Neural cell (in vitro differentiated cells): ENCODE results near the gene PHACTR1. TPM values are rescaled to one million over a fixed set of nuclear protein-coding genes. Genes with fewer than 3 reads are reported as not detected.

ENCODE experiments used
- H2AFZ ChIP-seq: fragments of 200-600, 300-800 bp; sonication (generic), shearing (Covaris generic); 2 replicates; pipeline ENCODE4 v1.6.0; 2014; ENCODE audit warnings: low read depth, mild to moderate bottlenecking, antibody characterized with exemption, low read length, moderate library complexity
- H3F3A ChIP-seq: fragments of 200-600 bp; shearing (Covaris generic); 2 replicates; pipeline ENCODE4 v1.6.1; 2016; ENCODE audit warnings: mild to moderate bottlenecking, moderate library complexity, mixed read lengths, antibody characterized with exemption, low read length; ENCODE audit not compliant: insufficient read depth, poor library complexity, severe bottlenecking
- H3K27ac ChIP-seq: fragments of 200-600, 300-800 bp; sonication (generic), shearing (Covaris generic); 2 replicates; pipeline ENCODE4 v1.5.1; 2014; ENCODE audit warnings: mild to moderate bottlenecking, low read length, moderate library complexity
- H3K27me3 ChIP-seq: fragments of 300-800, 200-600 bp; sonication (generic), shearing (Covaris generic); 2 replicates; pipeline ENCODE4 v1.6.0; 2014; ENCODE audit warnings: mild to moderate bottlenecking, low read depth, low read length, moderate library complexity; ENCODE audit not compliant: insufficient read depth
- H3K36me3 ChIP-seq: fragments of 300-800, 200-600 bp; sonication (generic), shearing (Covaris generic); 2 replicates; pipeline ENCODE4 v1.5.1; 2014; ENCODE audit warnings: mild to moderate bottlenecking, antibody characterized with exemption, low read length, moderate library complexity; ENCODE audit not compliant: insufficient read depth
- H3K4me2 ChIP-seq: fragments of 300-800, 200-600 bp; sonication (generic), shearing (Covaris generic); 2 replicates; pipeline ENCODE4 v1.6.0; 2014; ENCODE audit warnings: mild to moderate bottlenecking, low read length
- H3K4me3 ChIP-seq: fragments of 300-800, 200-600 bp; sonication (generic), shearing (Covaris generic); 2 replicates; pipeline ENCODE4 v1.5.1; 2014; ENCODE audit warnings: mild to moderate bottlenecking, low read length, moderate library complexity
- H3K79me2 ChIP-seq: fragments of 200-600 bp; shearing (Covaris generic); replicated peaks from 2 replicates; pipeline ENCODE4 v1.6.0; 2014; ENCODE audit warnings: mild to moderate bottlenecking, low read length, moderate library complexity; ENCODE audit not compliant: insufficient read depth
- H3K9ac ChIP-seq: fragments of 300-800, 200-600 bp; sonication (generic), shearing (Covaris generic); 2 replicates; pipeline ENCODE4 v1.6.1; 2016; ENCODE audit warnings: mild to moderate bottlenecking, low read length, mixed read lengths
- H3K9me2 ChIP-seq: fragments of 200-600 bp; shearing (Covaris generic); 2 replicates; pipeline ENCODE4 v1.6.1; 2016; ENCODE audit warnings: mild to moderate bottlenecking, low read length, mixed read lengths; ENCODE audit not compliant: insufficient read depth
- H3K9me3 ChIP-seq: fragments of 200-600, 300-800 bp; sonication (generic), shearing (Covaris generic); 2 replicates; pipeline ENCODE4 v1.6.1; 2016; ENCODE audit warnings: mild to moderate bottlenecking, mixed run types, low read length, moderate library complexity, mixed read lengths
- H4K20me1 ChIP-seq: fragments of 200-600 bp; shearing (Covaris generic); 2 replicates; pipeline ENCODE4 v1.6.1; 2016; ENCODE audit warnings: mild to moderate bottlenecking, mixed run types; ENCODE audit not compliant: insufficient read depth
- EP300 ChIP-seq: fragments of 450-650 bp; conservative IDR thresholded peaks from 2 replicates; pipeline ENCODE4 v1.6.1; 2014; ENCODE audit warnings: antibody characterized with exemption, mild to moderate bottlenecking, moderate library complexity; ENCODE audit not compliant: poor library complexity, severe bottlenecking
- EZH2 ChIP-seq: fragments of 200-600, 300-800 bp; shearing (Covaris generic), sonication (generic); IDR thresholded peaks from 2 replicates; pipeline ENCODE4 v1.6.1; 2014; ENCODE audit warnings: antibody characterized with exemption, low read length, borderline replicate concordance, mild to moderate bottlenecking; ENCODE audit not compliant: insufficient read depth, poor library complexity, severe bottlenecking
- MXI1 ChIP-seq: fragments of 450-650 bp; conservative IDR thresholded peaks from 2 replicates; pipeline ENCODE4 v1.6.1; 2014; ENCODE audit warnings: antibody characterized with exemption, mild to moderate bottlenecking; ENCODE audit not compliant: poor library complexity, severe bottlenecking
- POLR2AphosphoS5 ChIP-seq: IDR thresholded peaks from 2 replicates; pipeline ENCODE4 v1.6.1; 2012
- RAD21 ChIP-seq: fragments of 450-650 bp; conservative IDR thresholded peaks from 2 replicates; pipeline ENCODE4 v1.6.1; 2014; ENCODE audit warnings: antibody characterized with exemption, mild to moderate bottlenecking, moderate library complexity
- SMC3 ChIP-seq: fragments of 450-650 bp; conservative IDR thresholded peaks from 2 replicates; pipeline ENCODE4 v1.6.1; 2014; ENCODE audit warnings: antibody characterized with exemption, mild to moderate bottlenecking, moderate library complexity; ENCODE audit not compliant: poor library complexity
- TAF1 ChIP-seq: IDR thresholded peaks from 2 replicates; pipeline ENCODE4 v1.6.1; 2012; ENCODE audit warnings: low read depth
- polyA plus RNA-seq: library from polyadenylated mRNA; depleted of rRNA; stranded (reverse); fragments of >200 nt; gene quantifications from 2 replicates; pipeline ENCODE4 v1.2.3, GENCODE V29; 2014
- TF ChIP-seq, protein P1 (sequence below): fragments of 450-650 bp; IDR thresholded peaks from 2 replicates; pipeline ENCODE4 v1.5.1; 2014; ENCODE audit warnings: antibody characterized with exemption, mild to moderate bottlenecking, moderate library complexity; ENCODE audit not compliant: poor library complexity, severe bottlenecking
- TF ChIP-seq, protein P2 (sequence below): IDR thresholded peaks from 2 replicates; pipeline ENCODE4 v1.6.1; 2012; ENCODE audit warnings: borderline replicate concordance

The PHACTR1 gene
- polyA plus RNA-seq, 1 donor from 2014 or later = 7.8 TPM

- no peak overlapping the region for H3K27ac ChIP-seq
- H4K20me1 ChIP-seq = no peaks in the 10 kb centered on the region
- H3K36me3 ChIP-seq = no peaks in the 10 kb centered on the region
- H3K27me3 ChIP-seq = no peaks in the 10 kb centered on the region
- H2AFZ ChIP-seq = no peak overlapping the region
- H3K9me3 ChIP-seq = no peaks in the 10 kb centered on the region
- no peaks in the 10 kb centered on the region for H3K79me2 ChIP-seq
- H3K4me2 ChIP-seq = no peak overlapping the region
- H3K9ac ChIP-seq = no peak overlapping the region
- H3K4me3 ChIP-seq = no peak overlapping the region
- H3K9me2 ChIP-seq = no peaks in the 10 kb centered on the region
- no peaks in the 10 kb centered on the region for H3F3A ChIP-seq
- TF ChIP-seq MXI1 = no peak
- TF ChIP-seq, protein P1, sequence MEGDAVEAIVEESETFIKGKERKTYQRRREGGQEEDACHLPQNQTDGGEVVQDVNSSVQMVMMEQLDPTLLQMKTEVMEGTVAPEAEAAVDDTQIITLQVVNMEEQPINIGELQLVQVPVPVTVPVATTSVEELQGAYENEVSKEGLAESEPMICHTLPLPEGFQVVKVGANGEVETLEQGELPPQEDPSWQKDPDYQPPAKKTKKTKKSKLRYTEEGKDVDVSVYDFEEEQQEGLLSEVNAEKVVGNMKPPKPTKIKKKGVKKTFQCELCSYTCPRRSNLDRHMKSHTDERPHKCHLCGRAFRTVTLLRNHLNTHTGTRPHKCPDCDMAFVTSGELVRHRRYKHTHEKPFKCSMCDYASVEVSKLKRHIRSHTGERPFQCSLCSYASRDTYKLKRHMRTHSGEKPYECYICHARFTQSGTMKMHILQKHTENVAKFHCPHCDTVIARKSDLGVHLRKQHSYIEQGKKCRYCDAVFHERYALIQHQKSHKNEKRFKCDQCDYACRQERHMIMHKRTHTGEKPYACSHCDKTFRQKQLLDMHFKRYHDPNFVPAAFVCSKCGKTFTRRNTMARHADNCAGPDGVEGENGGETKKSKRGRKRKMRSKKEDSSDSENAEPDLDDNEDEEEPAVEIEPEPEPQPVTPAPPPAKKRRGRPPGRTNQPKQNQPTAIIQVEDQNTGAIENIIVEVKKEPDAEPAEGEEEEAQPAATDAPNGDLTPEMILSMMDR = no peak
- no peak for TF ChIP-seq TAF1
- TF ChIP-seq EP300 = no peak
- TF ChIP-seq POLR2AphosphoS5 = no peak
- TF ChIP-seq, protein P2, sequence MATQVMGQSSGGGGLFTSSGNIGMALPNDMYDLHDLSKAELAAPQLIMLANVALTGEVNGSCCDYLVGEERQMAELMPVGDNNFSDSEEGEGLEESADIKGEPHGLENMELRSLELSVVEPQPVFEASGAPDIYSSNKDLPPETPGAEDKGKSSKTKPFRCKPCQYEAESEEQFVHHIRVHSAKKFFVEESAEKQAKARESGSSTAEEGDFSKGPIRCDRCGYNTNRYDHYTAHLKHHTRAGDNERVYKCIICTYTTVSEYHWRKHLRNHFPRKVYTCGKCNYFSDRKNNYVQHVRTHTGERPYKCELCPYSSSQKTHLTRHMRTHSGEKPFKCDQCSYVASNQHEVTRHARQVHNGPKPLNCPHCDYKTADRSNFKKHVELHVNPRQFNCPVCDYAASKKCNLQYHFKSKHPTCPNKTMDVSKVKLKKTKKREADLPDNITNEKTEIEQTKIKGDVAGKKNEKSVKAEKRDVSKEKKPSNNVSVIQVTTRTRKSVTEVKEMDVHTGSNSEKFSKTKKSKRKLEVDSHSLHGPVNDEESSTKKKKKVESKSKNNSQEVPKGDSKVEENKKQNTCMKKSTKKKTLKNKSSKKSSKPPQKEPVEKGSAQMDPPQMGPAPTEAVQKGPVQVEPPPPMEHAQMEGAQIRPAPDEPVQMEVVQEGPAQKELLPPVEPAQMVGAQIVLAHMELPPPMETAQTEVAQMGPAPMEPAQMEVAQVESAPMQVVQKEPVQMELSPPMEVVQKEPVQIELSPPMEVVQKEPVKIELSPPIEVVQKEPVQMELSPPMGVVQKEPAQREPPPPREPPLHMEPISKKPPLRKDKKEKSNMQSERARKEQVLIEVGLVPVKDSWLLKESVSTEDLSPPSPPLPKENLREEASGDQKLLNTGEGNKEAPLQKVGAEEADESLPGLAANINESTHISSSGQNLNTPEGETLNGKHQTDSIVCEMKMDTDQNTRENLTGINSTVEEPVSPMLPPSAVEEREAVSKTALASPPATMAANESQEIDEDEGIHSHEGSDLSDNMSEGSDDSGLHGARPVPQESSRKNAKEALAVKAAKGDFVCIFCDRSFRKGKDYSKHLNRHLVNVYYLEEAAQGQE = no peak
- TF ChIP-seq SMC3 = no peak
- no peak for TF ChIP-seq EZH2
- TF ChIP-seq RAD21 = no peak
Observed at GRCh38 chr6:13183415-13184088, 467.0 kb downstream of the PHACTR1 start.

DNA sequence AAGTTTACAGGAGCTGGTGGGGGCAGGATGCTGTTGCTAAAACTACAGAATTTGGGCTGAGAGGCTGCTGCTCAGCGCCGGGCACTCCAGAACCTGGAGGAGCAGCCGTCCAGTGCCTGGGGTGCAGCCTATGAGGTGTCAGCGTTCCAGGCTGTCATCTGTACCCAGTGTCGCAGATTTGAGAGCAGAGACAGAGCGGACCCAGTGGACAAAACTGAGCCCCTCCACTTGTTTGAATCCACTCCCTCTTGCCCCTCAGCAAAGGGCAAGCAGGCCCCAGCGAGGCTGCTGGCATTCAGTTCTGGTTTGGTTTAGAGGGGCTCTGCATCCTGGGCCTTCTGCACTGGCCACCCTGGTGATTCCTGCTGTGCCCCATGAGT is 467.5 kb downstream of the PHACTR1 start:
- Histone ChIP-seq H3K27ac (no peak overlapping the region), H4K20me1 (no peaks in the 10 kb centered on the region), H3K4me3 (no peak overlapping the region), H3K9me2 (no peaks in the 10 kb centered on the region), H3K36me3 (no peaks in the 10 kb centered on the region), H3K9me3 (no peaks in the 10 kb centered on the region), H3K27me3 (no peaks in the 10 kb centered on the region), H3K4me2 (no peak overlapping the region), H3K79me2 (no peaks in the 10 kb centered on the region), H3F3A (no peaks in the 10 kb centered on the region), H2AFZ (no peak overlapping the region), H3K9ac (no peak overlapping the region)
- TF ChIP-seq, protein P2 = no peak
- TF ChIP-seq EZH2 = no peak
- no peak for TF ChIP-seq SMC3
- TF ChIP-seq RAD21 = no peak
- TF ChIP-seq POLR2AphosphoS5 = no peak
- TF ChIP-seq, protein P1 = no peak
- TF ChIP-seq MXI1 = no peak
- no peak for TF ChIP-seq EP300
- TF ChIP-seq TAF1 = no peak
